ENCODE measurements around the gene BDKRB1. TPM values are rescaled to one million over a fixed set of nuclear protein-coding genes. Genes with fewer than 3 reads are reported as not detected.

The BDKRB1 gene
- total RNA-seq, 2 experiments from 2014 or later: not detected

- POLR2A ChIA-PET: no interaction called here
- no peaks in the 10 kb centered on the region for H3K9me3 Mint-ChIP-seq
- ATAC-seq: no peak
- intact Hi-C loops (cut with micrococcal nuclease): no loop called here
- TF ChIP-seq, protein P1, sequence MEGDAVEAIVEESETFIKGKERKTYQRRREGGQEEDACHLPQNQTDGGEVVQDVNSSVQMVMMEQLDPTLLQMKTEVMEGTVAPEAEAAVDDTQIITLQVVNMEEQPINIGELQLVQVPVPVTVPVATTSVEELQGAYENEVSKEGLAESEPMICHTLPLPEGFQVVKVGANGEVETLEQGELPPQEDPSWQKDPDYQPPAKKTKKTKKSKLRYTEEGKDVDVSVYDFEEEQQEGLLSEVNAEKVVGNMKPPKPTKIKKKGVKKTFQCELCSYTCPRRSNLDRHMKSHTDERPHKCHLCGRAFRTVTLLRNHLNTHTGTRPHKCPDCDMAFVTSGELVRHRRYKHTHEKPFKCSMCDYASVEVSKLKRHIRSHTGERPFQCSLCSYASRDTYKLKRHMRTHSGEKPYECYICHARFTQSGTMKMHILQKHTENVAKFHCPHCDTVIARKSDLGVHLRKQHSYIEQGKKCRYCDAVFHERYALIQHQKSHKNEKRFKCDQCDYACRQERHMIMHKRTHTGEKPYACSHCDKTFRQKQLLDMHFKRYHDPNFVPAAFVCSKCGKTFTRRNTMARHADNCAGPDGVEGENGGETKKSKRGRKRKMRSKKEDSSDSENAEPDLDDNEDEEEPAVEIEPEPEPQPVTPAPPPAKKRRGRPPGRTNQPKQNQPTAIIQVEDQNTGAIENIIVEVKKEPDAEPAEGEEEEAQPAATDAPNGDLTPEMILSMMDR (IDR thresholded peaks at IDR 0.05): no peak
- H3K27me3 Mint-ChIP-seq: peaks cover 11% of the 10 kb centered on the region
- DNase-seq: no peak
- H3K4me3 Mint-ChIP-seq: no peak overlapping the region
- no peak overlapping the region for H3K27ac Mint-ChIP-seq
- CTCF ChIA-PET: interaction anchor here (0.7 to 1.1 kb wide), 3 partner anchors 12 to 165 kb away, joined by 3 to 5 read pairs (median 3); no protein-coding TSS in a partner anchor
- H3K4me1 Mint-ChIP-seq (ENCODE audit: low read depth): no peaks in the 10 kb centered on the region
- H3K36me3 Mint-ChIP-seq (ENCODE audit: low read depth): no peaks in the 10 kb centered on the region
These were observed 7.6 kb downstream of the BDKRB1 start for GRCh38 chr14:96263347-96264199.

DNA sequence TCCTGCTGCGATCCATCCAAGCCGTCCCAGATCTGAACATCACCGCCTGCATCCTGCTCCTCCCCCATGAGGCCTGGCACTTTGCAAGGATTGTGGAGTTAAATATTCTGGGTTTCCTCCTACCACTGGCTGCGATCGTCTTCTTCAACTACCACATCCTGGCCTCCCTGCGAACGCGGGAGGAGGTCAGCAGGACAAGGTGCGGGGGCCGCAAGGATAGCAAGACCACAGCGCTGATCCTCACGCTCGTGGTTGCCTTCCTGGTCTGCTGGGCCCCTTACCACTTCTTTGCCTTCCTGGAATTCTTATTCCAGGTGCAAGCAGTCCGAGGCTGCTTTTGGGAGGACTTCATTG, 8.2 kb downstream of the BDKRB1 start:
- peaks cover 11% of the 10 kb centered on the region for H3K27me3 Mint-ChIP-seq
- no peak overlapping the region for H3K27ac Mint-ChIP-seq
- no peaks in the 10 kb centered on the region for H3K9me3 Mint-ChIP-seq
- H3K4me1 Mint-ChIP-seq (ENCODE audit: low read depth): no peaks in the 10 kb centered on the region
- DNase-seq (no peak), ATAC-seq (no peak)
- CTCF ChIA-PET: interaction anchor here (1.0 kb wide), 1 partner anchor 166 kb away, joined by 3 read pairs; no protein-coding TSS in a partner anchor
- intact Hi-C loops (cut with micrococcal nuclease): no loop called here
- no peak overlapping the region for H3K4me3 Mint-ChIP-seq
- TF ChIP-seq, protein P1 (IDR thresholded peaks at IDR 0.05): no peak
- no peaks in the 10 kb centered on the region for H3K36me3 Mint-ChIP-seq (ENCODE audit: low read depth)
- POLR2A ChIA-PET: no interaction called here

GRCh38 chr14:96264853-96265252, 8.8 kb downstream of the BDKRB1 start:
- Mint-ChIP-seq H3K9me3 (no peaks in the 10 kb centered on the region), H3K27ac (no peak overlapping the region), H3K4me3 (no peak overlapping the region), H3K4me1 (ENCODE audit: low read depth) (no peaks in the 10 kb centered on the region), H3K27me3 (peaks cover 7% of the 10 kb centered on the region), H3K36me3 (ENCODE audit: low read depth) (no peaks in the 10 kb centered on the region)
- intact Hi-C loops (cut with micrococcal nuclease): no loop called here
- POLR2A ChIA-PET: no interaction called here
- TF ChIP-seq, protein P1 (IDR thresholded peaks at IDR 0.05): no peak
- CTCF ChIA-PET: interaction anchor here (1.3 kb wide), 1 partner anchor 10 kb away, joined by 7 read pairs; no protein-coding TSS in a partner anchor
- ATAC-seq (no peak), DNase-seq (no peak)

DNA sequence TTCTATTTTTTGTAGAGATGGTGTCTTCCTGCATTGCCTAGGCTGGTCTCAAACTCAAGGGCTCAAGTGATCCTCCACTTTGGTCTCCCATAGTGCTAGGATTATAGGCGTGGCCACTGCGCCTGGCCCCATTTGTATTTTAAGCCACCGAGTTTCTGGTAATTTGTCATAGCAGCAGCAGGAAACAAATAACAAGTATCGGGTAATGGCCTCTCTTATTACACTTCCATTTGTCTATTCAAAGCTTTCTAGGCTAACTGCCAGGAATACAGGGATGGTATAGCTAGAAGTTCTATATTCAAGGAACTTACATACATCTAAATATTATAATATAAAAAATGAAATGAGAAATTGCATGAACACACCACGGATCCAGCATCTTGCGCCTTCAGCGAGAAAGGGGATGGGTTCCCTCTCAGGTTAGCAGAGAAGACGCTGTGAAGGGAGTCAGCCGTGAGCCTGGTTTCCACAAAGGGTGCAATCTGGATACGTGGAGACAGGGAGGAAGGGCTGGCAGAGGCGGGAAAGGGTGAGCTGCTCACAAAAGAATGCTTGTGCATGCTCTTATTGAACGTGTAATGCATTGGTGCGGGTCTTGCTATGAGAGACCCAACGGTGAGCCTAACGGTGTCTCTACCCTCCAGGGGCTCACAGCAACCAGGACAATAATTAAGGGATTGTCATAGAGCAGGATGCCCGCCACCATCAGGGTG, 9.5 kb downstream of the BDKRB1 start:
- no peaks in the 10 kb centered on the region for H3K9me3 Mint-ChIP-seq
- ATAC-seq: no peak
- intact Hi-C loops (cut with micrococcal nuclease): no loop called here
- no peaks in the 10 kb centered on the region for H3K36me3 Mint-ChIP-seq (ENCODE audit: low read depth)
- ChIA-PET CTCF (interaction anchor here (1.3 kb wide), 1 partner anchor 9 kb away, joined by 7 read pairs; no protein-coding TSS in a partner anchor), POLR2A (interaction anchor here (0.6 kb wide), 1 partner anchor 55 kb away, joined by 3 read pairs; no protein-coding TSS in a partner anchor)
- no peaks in the 10 kb centered on the region for H3K4me1 Mint-ChIP-seq (ENCODE audit: low read depth)
- no peak for DNase-seq
- no peak overlapping the region for H3K4me3 Mint-ChIP-seq
- H3K27me3 Mint-ChIP-seq: peaks cover 6% of the 10 kb centered on the region
- H3K27ac Mint-ChIP-seq: no peak overlapping the region
- TF ChIP-seq, protein P1 (IDR thresholded peaks at IDR 0.05): no peak

DNA sequence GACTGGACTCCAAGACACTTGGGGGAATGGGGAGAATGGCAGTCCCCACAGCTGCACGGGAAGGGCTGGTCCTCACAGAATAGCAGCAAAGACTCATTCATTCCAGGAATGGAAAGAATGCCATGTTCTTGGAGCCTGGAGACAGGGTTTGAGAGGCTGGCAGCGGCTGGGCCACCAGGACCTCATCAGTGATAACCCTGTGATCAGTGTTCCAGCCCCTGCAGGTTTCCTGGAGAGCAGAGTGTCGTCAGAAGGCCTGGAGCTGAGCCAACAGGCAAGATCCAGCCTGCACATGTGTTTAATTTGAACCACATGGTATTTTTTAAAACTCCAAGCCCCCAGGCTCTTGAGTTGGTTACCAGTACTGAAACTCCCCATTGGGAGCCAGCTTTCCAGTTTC, 11.3 kb downstream of the BDKRB1 start:
- TF ChIP-seq, protein P1 (IDR thresholded peaks at IDR 0.05): no peak
- intact Hi-C loops (cut with micrococcal nuclease): no loop called here
- Mint-ChIP-seq H3K4me3 (no peak overlapping the region), H3K27me3 (no peaks in the 10 kb centered on the region), H3K4me1 (ENCODE audit: low read depth) (no peaks in the 10 kb centered on the region), H3K27ac (no peak overlapping the region), H3K9me3 (no peaks in the 10 kb centered on the region), H3K36me3 (ENCODE audit: low read depth) (no peaks in the 10 kb centered on the region)
- ChIA-PET POLR2A (no interaction called here), CTCF (no interaction called here)
- no peak for DNase-seq
- ATAC-seq: no peak
